ENCODE data around the gene WNT3.

The WNT3 gene

GRCh38 chr17:46792071-46792470, 26.4 kb downstream of the WNT3 start:
- Histone ChIP-seq H3K4me1 (ENCODE audit: insufficient read depth, low read length) (no peaks in the 10 kb centered on the region), H3K27ac (ENCODE audit: low read length) (no peak overlapping the region), H3K4me3 (ENCODE audit: low read length) (no peak overlapping the region), H3K27me3 (ENCODE audit: insufficient read depth, low read length) (peaks cover 53% of the 10 kb centered on the region), H3K36me3 (ENCODE audit: insufficient read depth, low read depth, low read length) (no peaks in the 10 kb centered on the region), H3K9me3 (ENCODE audit: insufficient read depth, low read depth, low read length) (no peaks in the 10 kb centered on the region; the same call in 1 of the 2 replicates), H3K9ac (ENCODE audit: low read depth, low read length) (no peak overlapping the region)

DNA sequence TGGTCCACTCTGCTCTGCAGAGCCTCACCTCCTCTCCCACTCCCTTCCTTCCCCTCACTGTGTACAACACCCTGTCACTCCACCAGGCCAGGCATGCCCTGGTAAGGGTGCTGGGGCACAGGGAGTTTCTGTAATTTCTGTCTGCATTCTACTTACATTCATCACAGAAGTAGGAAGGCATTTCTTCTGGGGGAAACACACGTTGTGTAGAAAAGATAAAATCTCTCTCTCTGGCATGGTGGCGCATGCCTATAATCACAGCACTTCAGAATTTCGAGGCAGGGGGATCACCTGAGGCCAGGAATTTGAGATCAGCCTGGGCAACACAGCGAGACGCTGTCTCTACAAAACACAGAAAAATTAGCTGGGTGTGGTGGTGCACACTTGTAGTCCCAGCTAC, 27.0 kb downstream of the WNT3 start:
- Histone ChIP-seq H3K27ac (ENCODE audit: low read length) (no peak overlapping the region), H3K36me3 (ENCODE audit: insufficient read depth, low read depth, low read length) (no peaks in the 10 kb centered on the region), H3K4me1 (ENCODE audit: insufficient read depth, low read length) (no peaks in the 10 kb centered on the region), H3K4me3 (ENCODE audit: low read length) (no peak overlapping the region), H3K9me3 (ENCODE audit: insufficient read depth, low read depth, low read length) (no peaks in the 10 kb centered on the region; the same call in 1 of the 2 replicates), H3K9ac (ENCODE audit: low read depth, low read length) (no peak overlapping the region), H3K27me3 (ENCODE audit: insufficient read depth, low read length) (peaks cover 55% of the 10 kb centered on the region)

DNA sequence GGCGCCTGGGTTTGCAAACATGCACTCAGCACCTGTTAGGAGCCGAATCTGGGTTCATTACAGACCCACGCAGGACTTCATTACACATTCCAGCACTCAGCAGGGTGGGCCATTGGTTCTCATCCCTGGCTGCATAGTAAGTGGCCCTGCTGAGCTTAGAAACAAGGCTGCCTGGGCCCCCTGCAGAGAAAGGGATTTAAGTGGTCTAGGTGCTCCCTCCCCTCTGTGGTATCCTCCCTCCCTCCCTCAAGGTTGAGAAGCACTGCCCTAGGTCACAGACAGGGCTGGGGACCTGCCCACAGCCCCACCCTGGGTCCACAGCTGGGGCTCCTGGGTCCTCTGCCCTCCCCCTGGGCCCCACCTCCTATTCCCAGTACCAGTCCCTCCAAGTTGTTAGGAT, 28.3 kb downstream of the WNT3 start:
- Histone ChIP-seq H3K27ac (ENCODE audit: low read length) (no peak overlapping the region), H3K9ac (ENCODE audit: low read depth, low read length) (no peak overlapping the region), H3K4me3 (ENCODE audit: low read length) (no peak overlapping the region), H3K4me1 (ENCODE audit: insufficient read depth, low read length) (no peaks in the 10 kb centered on the region; the same call in 1 of the 2 replicates), H3K9me3 (ENCODE audit: insufficient read depth, low read depth, low read length) (no peaks in the 10 kb centered on the region; the same call in 1 of the 2 replicates), H3K36me3 (ENCODE audit: insufficient read depth, low read depth, low read length) (no peaks in the 10 kb centered on the region), H3K27me3 (ENCODE audit: insufficient read depth, low read length) (peaks cover 59% of the 10 kb centered on the region)

GRCh38 chr17:46789610-46790009, 28.9 kb downstream of the WNT3 start:
- H3K9me3 ChIP-seq (ENCODE audit: insufficient read depth, low read depth, low read length) = no peaks in the 10 kb centered on the region; the same call in 1 of the 2 replicates
- peaks cover 61% of the 10 kb centered on the region for H3K27me3 ChIP-seq (ENCODE audit: insufficient read depth, low read length)
- no peaks in the 10 kb centered on the region; the same call in 1 of the 2 replicates for H3K4me1 ChIP-seq (ENCODE audit: insufficient read depth, low read length)
- no peak overlapping the region for H3K4me3 ChIP-seq (ENCODE audit: low read length)
- no peak overlapping the region for H3K27ac ChIP-seq (ENCODE audit: low read length)
- H3K36me3 ChIP-seq (ENCODE audit: insufficient read depth, low read depth, low read length) = no peaks in the 10 kb centered on the region
- no peak overlapping the region for H3K9ac ChIP-seq (ENCODE audit: low read depth, low read length)

- Histone ChIP-seq H3K4me1 (ENCODE audit: insufficient read depth, low read length) (no peaks in the 10 kb centered on the region; the same call in 1 of the 2 replicates), H3K36me3 (ENCODE audit: insufficient read depth, low read depth, low read length) (no peaks in the 10 kb centered on the region), H3K27me3 (ENCODE audit: insufficient read depth, low read length) (peaks cover 57% of the 10 kb centered on the region), H3K9me3 (ENCODE audit: insufficient read depth, low read depth, low read length) (no peaks in the 10 kb centered on the region; the same call in 1 of the 2 replicates), H3K9ac (ENCODE audit: low read depth, low read length) (no peak overlapping the region), H3K27ac (ENCODE audit: low read length) (no peak overlapping the region), H3K4me3 (ENCODE audit: low read length) (no peak overlapping the region)
Observed at GRCh38 chr17:46788796-46789195, 29.7 kb downstream of the WNT3 start.

GRCh38 chr17:46788300-46788699, 30.2 kb downstream of the WNT3 start:
- Histone ChIP-seq H3K36me3 (ENCODE audit: insufficient read depth, low read depth, low read length) (no peaks in the 10 kb centered on the region), H3K27ac (ENCODE audit: low read length) (no peak overlapping the region), H3K4me1 (ENCODE audit: insufficient read depth, low read length) (no peaks in the 10 kb centered on the region; the same call in 1 of the 2 replicates), H3K4me3 (ENCODE audit: low read length) (no peak overlapping the region), H3K9me3 (ENCODE audit: insufficient read depth, low read depth, low read length) (no peaks in the 10 kb centered on the region; the same call in 1 of the 2 replicates), H3K9ac (ENCODE audit: low read depth, low read length) (no peak overlapping the region), H3K27me3 (ENCODE audit: insufficient read depth, low read length) (peaks cover 53% of the 10 kb centered on the region)

DNA sequence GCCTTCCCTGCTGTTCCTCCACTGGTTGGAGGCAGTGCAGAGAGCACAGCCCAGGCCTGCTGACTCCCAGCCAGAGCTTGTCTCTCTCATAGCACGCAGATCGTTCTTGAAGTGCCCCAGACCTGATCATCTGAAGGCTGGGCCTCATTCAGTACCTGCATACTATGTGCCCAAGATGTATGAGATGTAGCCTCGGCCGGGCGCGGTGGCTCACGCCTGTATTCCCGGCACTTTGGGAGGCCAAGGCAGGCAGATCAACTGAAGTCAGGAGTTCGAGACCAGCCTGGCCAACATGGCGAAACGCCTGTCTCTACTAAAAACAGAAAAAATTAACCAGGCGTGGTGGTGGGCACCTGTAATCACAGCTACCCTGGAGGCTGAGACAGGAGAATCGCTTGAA, 31.0 kb downstream of the WNT3 start:
- H3K4me3 ChIP-seq (ENCODE audit: low read length) = no peak overlapping the region
- no peak overlapping the region for H3K27ac ChIP-seq (ENCODE audit: low read length)
- H3K9ac ChIP-seq (ENCODE audit: low read depth, low read length) = no peak overlapping the region
- H3K9me3 ChIP-seq (ENCODE audit: insufficient read depth, low read depth, low read length) = no peaks in the 10 kb centered on the region; the same call in 1 of the 2 replicates
- H3K4me1 ChIP-seq (ENCODE audit: insufficient read depth, low read length) = no peaks in the 10 kb centered on the region; the same call in 1 of the 2 replicates
- no peaks in the 10 kb centered on the region for H3K36me3 ChIP-seq (ENCODE audit: insufficient read depth, low read depth, low read length)
- H3K27me3 ChIP-seq (ENCODE audit: insufficient read depth, low read length) = peaks cover 53% of the 10 kb centered on the region

DNA sequence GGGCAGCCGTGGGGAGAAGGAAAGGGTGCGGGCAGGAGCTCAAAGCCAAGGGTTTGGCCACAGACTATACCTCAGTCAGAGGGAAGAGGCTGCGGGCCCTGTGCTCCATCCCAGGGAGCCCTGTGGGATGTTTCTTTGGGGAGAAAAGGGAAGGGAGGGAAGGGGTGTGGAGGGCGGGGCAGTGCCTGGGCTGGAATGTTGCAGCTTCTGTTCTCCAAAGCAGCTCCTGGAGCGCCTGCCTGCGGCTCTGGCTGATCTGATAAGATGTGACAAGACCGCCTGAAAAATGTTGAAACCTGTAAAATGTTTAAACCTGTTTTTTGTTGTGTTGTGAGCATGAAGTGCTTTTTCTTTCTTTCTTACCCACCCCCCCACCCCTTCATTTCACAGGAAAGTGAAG, 32.8 kb downstream of the WNT3 start:
- H3K9me3 ChIP-seq (ENCODE audit: insufficient read depth, low read depth, low read length) = no peaks in the 10 kb centered on the region; the same call in 1 of the 2 replicates
- H3K9ac ChIP-seq (ENCODE audit: low read depth, low read length) = no peak overlapping the region
- no peak overlapping the region for H3K27ac ChIP-seq (ENCODE audit: low read length)
- no peak overlapping the region for H3K4me3 ChIP-seq (ENCODE audit: low read length)
- H3K36me3 ChIP-seq (ENCODE audit: insufficient read depth, low read depth, low read length) = no peaks in the 10 kb centered on the region
- no peaks in the 10 kb centered on the region; the same call in 1 of the 2 replicates for H3K4me1 ChIP-seq (ENCODE audit: insufficient read depth, low read length)
- H3K27me3 ChIP-seq (ENCODE audit: insufficient read depth, low read length) = peaks cover 43% of the 10 kb centered on the region

DNA sequence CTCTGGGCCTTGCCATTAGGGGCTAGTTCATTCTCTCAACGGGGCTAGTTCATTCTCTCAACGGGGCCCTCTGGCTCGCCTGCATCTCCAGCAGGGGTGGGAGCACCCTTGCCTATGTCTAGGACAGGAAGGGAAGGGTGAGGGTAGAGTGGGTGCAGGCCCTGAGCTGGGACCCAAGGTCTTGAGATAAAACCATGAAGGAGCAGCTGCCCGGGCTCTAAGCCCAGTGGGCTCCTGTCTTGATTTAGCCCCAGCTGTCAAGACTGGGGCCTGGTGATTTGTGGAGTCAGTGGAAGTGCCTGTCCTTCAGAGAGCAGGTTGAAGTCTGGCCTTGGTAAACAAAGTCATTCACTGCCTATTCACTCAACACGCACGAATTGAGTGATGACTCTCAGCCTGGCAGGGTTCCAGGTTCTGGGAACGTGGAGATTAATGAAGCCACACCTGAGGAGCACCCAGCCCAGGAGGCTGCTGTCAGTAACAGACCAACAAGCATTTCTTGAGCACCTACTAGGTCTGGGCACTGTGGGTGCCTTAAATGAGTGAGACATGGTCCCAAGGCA, 35.4 kb downstream of the WNT3 start:
- Histone ChIP-seq H3K4me3 (ENCODE audit: low read length) (no peak overlapping the region), H3K27ac (ENCODE audit: low read length) (no peak overlapping the region), H3K4me1 (ENCODE audit: insufficient read depth, low read length) (no peaks in the 10 kb centered on the region; the same call in 1 of the 2 replicates), H3K27me3 (ENCODE audit: insufficient read depth, low read length) (peaks cover 32% of the 10 kb centered on the region), H3K36me3 (ENCODE audit: insufficient read depth, low read depth, low read length) (no peaks in the 10 kb centered on the region), H3K9me3 (ENCODE audit: insufficient read depth, low read depth, low read length) (no peaks in the 10 kb centered on the region), H3K9ac (ENCODE audit: low read depth, low read length) (no peak overlapping the region)

GRCh38 chr17:46782250-46782953, 36.1 kb downstream of the WNT3 start:
- peaks cover 33% of the 10 kb centered on the region for H3K27me3 ChIP-seq (ENCODE audit: insufficient read depth, low read length)
- H3K9me3 ChIP-seq (ENCODE audit: insufficient read depth, low read depth, low read length) = no peaks in the 10 kb centered on the region
- H3K4me1 ChIP-seq (ENCODE audit: insufficient read depth, low read length) = no peaks in the 10 kb centered on the region; the same call in 1 of the 2 replicates
- H3K9ac ChIP-seq (ENCODE audit: low read depth, low read length) = no peak overlapping the region
- H3K4me3 ChIP-seq (ENCODE audit: low read length) = no peak overlapping the region
- H3K27ac ChIP-seq (ENCODE audit: low read length) = no peak overlapping the region
- no peaks in the 10 kb centered on the region for H3K36me3 ChIP-seq (ENCODE audit: insufficient read depth, low read depth, low read length)

DNA sequence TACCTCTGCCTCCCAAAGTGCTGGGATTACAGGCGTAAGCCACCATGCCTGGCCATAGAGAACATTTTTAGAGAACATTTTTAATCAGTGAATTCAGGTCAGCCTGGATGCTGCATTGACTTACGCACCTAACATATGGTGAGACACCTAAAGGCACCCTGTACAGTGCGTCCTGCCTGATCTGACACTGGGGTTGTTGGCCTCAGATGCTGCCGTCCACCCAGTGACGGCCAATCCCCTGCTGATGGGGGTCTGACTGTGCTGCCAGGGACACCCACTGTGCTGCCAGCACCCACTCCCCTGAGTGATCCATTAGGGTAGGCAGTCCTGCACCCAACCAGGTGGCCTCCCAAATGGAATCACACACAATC, 38.5 kb downstream of the WNT3 start:
- Histone ChIP-seq H3K9ac (ENCODE audit: low read depth, low read length) (no peak overlapping the region), H3K27me3 (ENCODE audit: insufficient read depth, low read length) (peaks cover 46% of the 10 kb centered on the region), H3K27ac (ENCODE audit: low read length) (no peak overlapping the region), H3K36me3 (ENCODE audit: insufficient read depth, low read depth, low read length) (no peaks in the 10 kb centered on the region), H3K4me1 (ENCODE audit: insufficient read depth, low read length) (no peaks in the 10 kb centered on the region; the same call in 1 of the 2 replicates), H3K9me3 (ENCODE audit: insufficient read depth, low read depth, low read length) (no peaks in the 10 kb centered on the region), H3K4me3 (ENCODE audit: low read length) (no peak overlapping the region)

Data from iPS-20b (cell line).